Measurements from ENCODE around the gene CAMKMT. TPM values are rescaled to one million over a fixed set of nuclear protein-coding genes. Genes with fewer than 3 reads are reported as not detected.

Gene CAMKMT
- total and polyA plus RNA-seq, 2 experiments from 2014 or later, result 26.5 to 29.5 TPM

DNA sequence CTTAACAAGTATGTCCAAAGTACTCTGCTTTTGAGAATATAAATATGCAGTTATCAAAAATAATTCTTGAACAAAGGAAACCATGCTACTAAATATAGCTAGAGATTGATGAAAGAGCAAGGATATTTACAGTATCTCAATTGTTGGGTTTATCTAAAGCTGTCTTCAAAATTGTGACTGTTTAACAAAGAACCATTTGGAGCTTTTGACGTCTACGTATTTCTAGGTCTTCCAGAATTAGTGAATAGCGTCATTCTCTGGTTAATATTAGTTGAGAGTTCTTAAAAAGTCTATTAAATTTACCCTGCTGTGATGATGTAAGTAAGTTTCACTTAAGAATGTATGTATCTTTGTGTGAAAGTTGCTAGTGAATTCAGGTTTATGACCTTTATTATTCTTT lies 356.7 kb downstream of the CAMKMT start (continued):
- TF ChIP-seq ZNF114 (CRISPR knock-in tag; IDR thresholded peaks at IDR 0.05) (no peak), EZH2 (IDR thresholded peaks at IDR 0.05; ENCODE audit: low read depth, unreplicated experiment) (no peak), CREB1 (CRISPR knock-in tag; IDR thresholded peaks at IDR 0.05; ENCODE audit: low read depth) (no peak), JUNB (IDR thresholded peaks at IDR 0.05; ENCODE audit: unreplicated experiment) (no peak), ZNF462 (CRISPR knock-in tag; IDR thresholded peaks at IDR 0.05) (no peak), POLR2AphosphoS5 (IDR thresholded peaks at IDR 0.05; ENCODE audit: low read depth) (no peak)

- Histone ChIP-seq H3K4me2 (no peak overlapping the region), H3F3A (replicated peaks; ENCODE audit: low read depth) (no peaks in the 10 kb centered on the region), H3K4me1 (ENCODE audit: insufficient read depth) (no peaks in the 10 kb centered on the region), H2AFZ (no peak overlapping the region), H3K9me2 (ENCODE audit: insufficient read depth) (no peaks in the 10 kb centered on the region), H4K20me1 (replicated peaks; ENCODE audit: insufficient read depth) (no peaks in the 10 kb centered on the region), H3K27me3 (ENCODE audit: insufficient read depth) (no peaks in the 10 kb centered on the region), H3K27ac (ENCODE audit: low read depth) (no peak overlapping the region), H3K79me2 (replicated peaks; ENCODE audit: insufficient read depth) (no peaks in the 10 kb centered on the region), H3K36me3 (ENCODE audit: insufficient read depth) (no peaks in the 10 kb centered on the region), H3K4me3 (no peak overlapping the region)
- Mint-ChIP-seq H3K4me3 (no peak overlapping the region), H3K27ac (no peak overlapping the region), H3K9me3 (no peaks in the 10 kb centered on the region), H3K27me3 (ENCODE audit: insufficient read depth, low read depth, poor library complexity) (no peaks in the 10 kb centered on the region), H3K36me3 (ENCODE audit: low read depth) (no peaks in the 10 kb centered on the region), H3K4me1 (peaks cover 5% of the 10 kb centered on the region; the same call in 2 of the 3 replicates)
- DNase-seq (ENCODE audit: low spot score) (no peak), ATAC-seq (no peak)
- TF ChIP-seq REST (IDR thresholded peaks at IDR 0.05; ENCODE audit: unreplicated experiment) (no peak), ZNF331 (CRISPR knock-in tag; IDR thresholded peaks at IDR 0.05; ENCODE audit: low read depth) (no peak), CTCF (conservative IDR thresholded peaks at IDR 0.05; ENCODE audit: low read depth in 2 of 2) (no peak), EZH2 (IDR thresholded peaks at IDR 0.05; ENCODE audit: low read depth, unreplicated experiment) (no peak), POLR2AphosphoS5 (IDR thresholded peaks at IDR 0.05; ENCODE audit: low read depth) (no peak), NANOG (IDR thresholded peaks at IDR 0.05; ENCODE audit: borderline replicate concordance) (no peak), ZNF114 (CRISPR knock-in tag; IDR thresholded peaks at IDR 0.05) (no peak), EZH2phosphoT487 (IDR thresholded peaks at IDR 0.05; ENCODE audit: unreplicated experiment) (no peak)
These were observed 357.8 kb downstream of the CAMKMT start for GRCh38 chr2:44719562-44719961.

Data from GM23338 (cell line).